Measurements from ENCODE around the gene HMCN2. TPM values are rescaled to one million over a fixed set of nuclear protein-coding genes. Genes with fewer than 3 reads are reported as not detected.

Gene HMCN2
- total RNA-seq, 1 experiment from 2014 or later, result 5.6 TPM

- TF ChIP-seq ZMAT4 (CRISPR knock-in tag; IDR thresholded peaks at IDR 0.05), result no peak
- no peak for TF ChIP-seq SMAD3 (CRISPR knock-in tag; IDR thresholded peaks at IDR 0.05; ENCODE audit: borderline replicate concordance)
Observed at GRCh38 chr9:130345009-130345896, 79.7 kb downstream of the HMCN2 start (continued).

DNA sequence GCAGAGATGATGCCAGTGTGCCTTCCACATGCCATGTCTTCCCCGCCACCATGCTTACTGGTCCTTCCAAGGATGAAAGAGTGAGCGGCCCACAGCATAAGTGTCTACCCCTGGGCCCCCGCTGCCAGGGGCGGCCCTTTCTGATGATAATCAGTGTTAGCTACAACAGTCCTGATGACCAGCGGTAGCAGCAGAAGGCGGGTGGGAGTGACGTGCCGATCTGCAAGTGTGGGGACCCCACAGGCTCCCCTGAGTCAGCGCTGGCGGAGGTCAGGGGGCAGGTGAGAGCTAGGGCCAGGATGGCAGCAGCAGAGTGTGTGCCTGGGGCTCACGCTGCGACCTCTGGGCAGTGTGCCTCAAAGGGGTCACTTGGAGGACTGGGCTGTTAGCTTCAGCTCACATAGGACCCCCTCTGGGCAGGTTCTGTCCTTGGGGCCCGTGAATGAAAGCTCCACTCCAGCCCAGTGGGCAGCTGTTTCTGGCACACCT is 80.4 kb downstream of the HMCN2 start:
- Mint-ChIP-seq H3K4me3 (no peak overlapping the region), H3K36me3 (no peaks in the 10 kb centered on the region), H3K27ac (no peak overlapping the region), H3K27me3 (ENCODE audit: low read depth) (no peaks in the 10 kb centered on the region), H3K4me1 (0 out of 2 replicates have a peak, but pooled peaks cover 3% of the 10 kb centered on the region), H3K9me3 (no peaks in the 10 kb centered on the region)
- ATAC-seq (no peak), DNase-seq (ENCODE audit: low spot score) (no peak)
- CTCF ChIA-PET, result interaction anchor here (1.0 kb wide), 1 partner anchor 19 kb away, joined by 3 read pairs; no protein-coding TSS in a partner anchor
- POLR2A ChIA-PET, result no interaction called here
- no peak for TF ChIP-seq NFATC4 (CRISPR knock-in tag; IDR thresholded peaks at IDR 0.05)
- no peak for TF ChIP-seq ESRRA (CRISPR knock-in tag; IDR thresholded peaks at IDR 0.05; ENCODE audit: borderline replicate concordance)
- TF ChIP-seq SP1 (CRISPR knock-in tag; conservative IDR thresholded peaks at IDR 0.05), result no peak
- TF ChIP-seq AR (CRISPR knock-in tag; IDR thresholded peaks at IDR 0.05), result no peak
- no peak for TF ChIP-seq ZNF219 (CRISPR knock-in tag; IDR thresholded peaks at IDR 0.05; ENCODE audit: borderline replicate concordance)

- no peak for DNase-seq (ENCODE audit: low spot score)
- ATAC-seq, result no peak
- TF ChIP-seq ZNF232 (CRISPR knock-in tag; IDR thresholded peaks at IDR 0.05) (no peak), PREB (CRISPR knock-in tag; IDR thresholded peaks at IDR 0.05; ENCODE audit: borderline replicate concordance) (no peak), MLX (CRISPR knock-in tag; IDR thresholded peaks at IDR 0.05) (no peak), GRHL2 (CRISPR knock-in tag; IDR thresholded peaks at IDR 0.05; ENCODE audit: insufficient replicate concordance, severe bottlenecking) (no peak), ZMAT4 (CRISPR knock-in tag; IDR thresholded peaks at IDR 0.05) (no peak), HMGA2 (CRISPR knock-in tag; IDR thresholded peaks at IDR 0.05) (no peak), IRF2 (CRISPR knock-in tag; IDR thresholded peaks at IDR 0.05; ENCODE audit: borderline replicate concordance, low read depth) (no peak), SP1 (CRISPR knock-in tag; conservative IDR thresholded peaks at IDR 0.05) (no peak), SMAD4 (CRISPR knock-in tag; IDR thresholded peaks at IDR 0.05) (no peak), TEAD4 (CRISPR knock-in tag; IDR thresholded peaks at IDR 0.05) (no peak), CDX4 (CRISPR knock-in tag; IDR thresholded peaks at IDR 0.05; ENCODE audit: borderline replicate concordance) (no peak), SOX15 (CRISPR knock-in tag; IDR thresholded peaks at IDR 0.05) (no peak)
- TF ChIP-seq, protein P1, sequence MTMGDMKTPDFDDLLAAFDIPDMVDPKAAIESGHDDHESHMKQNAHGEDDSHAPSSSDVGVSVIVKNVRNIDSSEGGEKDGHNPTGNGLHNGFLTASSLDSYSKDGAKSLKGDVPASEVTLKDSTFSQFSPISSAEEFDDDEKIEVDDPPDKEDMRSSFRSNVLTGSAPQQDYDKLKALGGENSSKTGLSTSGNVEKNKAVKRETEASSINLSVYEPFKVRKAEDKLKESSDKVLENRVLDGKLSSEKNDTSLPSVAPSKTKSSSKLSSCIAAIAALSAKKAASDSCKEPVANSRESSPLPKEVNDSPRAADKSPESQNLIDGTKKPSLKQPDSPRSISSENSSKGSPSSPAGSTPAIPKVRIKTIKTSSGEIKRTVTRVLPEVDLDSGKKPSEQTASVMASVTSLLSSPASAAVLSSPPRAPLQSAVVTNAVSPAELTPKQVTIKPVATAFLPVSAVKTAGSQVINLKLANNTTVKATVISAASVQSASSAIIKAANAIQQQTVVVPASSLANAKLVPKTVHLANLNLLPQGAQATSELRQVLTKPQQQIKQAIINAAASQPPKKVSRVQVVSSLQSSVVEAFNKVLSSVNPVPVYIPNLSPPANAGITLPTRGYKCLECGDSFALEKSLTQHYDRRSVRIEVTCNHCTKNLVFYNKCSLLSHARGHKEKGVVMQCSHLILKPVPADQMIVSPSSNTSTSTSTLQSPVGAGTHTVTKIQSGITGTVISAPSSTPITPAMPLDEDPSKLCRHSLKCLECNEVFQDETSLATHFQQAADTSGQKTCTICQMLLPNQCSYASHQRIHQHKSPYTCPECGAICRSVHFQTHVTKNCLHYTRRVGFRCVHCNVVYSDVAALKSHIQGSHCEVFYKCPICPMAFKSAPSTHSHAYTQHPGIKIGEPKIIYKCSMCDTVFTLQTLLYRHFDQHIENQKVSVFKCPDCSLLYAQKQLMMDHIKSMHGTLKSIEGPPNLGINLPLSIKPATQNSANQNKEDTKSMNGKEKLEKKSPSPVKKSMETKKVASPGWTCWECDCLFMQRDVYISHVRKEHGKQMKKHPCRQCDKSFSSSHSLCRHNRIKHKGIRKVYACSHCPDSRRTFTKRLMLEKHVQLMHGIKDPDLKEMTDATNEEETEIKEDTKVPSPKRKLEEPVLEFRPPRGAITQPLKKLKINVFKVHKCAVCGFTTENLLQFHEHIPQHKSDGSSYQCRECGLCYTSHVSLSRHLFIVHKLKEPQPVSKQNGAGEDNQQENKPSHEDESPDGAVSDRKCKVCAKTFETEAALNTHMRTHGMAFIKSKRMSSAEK (CRISPR knock-in tag; IDR thresholded peaks at IDR 0.05; ENCODE audit: borderline replicate concordance), result no peak
Observed at GRCh38 chr9:130346431-130346830, 80.9 kb downstream of the HMCN2 start.

More at GRCh38 chr9:130346431-130346830, 80.9 kb downstream of the HMCN2 start:
- H3K4me1 Mint-ChIP-seq, result 0 out of 2 replicates have a peak, but pooled peaks cover 3% of the 10 kb centered on the region
- no peak overlapping the region for H3K4me3 Mint-ChIP-seq
- H3K9me3 Mint-ChIP-seq, result no peaks in the 10 kb centered on the region
- H3K27ac Mint-ChIP-seq, result no peak overlapping the region
- ChIA-PET POLR2A (no interaction called here), CTCF (interaction anchor here (1.0 kb wide), 1 partner anchor 20 kb away, joined by 3 read pairs; no protein-coding TSS in a partner anchor)
- no peaks in the 10 kb centered on the region for H3K36me3 Mint-ChIP-seq
- no peaks in the 10 kb centered on the region for H3K27me3 Mint-ChIP-seq (ENCODE audit: low read depth)

All from WTC11 (cell line).